GM18867 (cell line): ENCODE results near the gene CHIA.

Source experiments
- ATAC-seq: cut with Tn5 transposase; IDR thresholded peaks from one replicate; pipeline ENCODE4 v1.9.1; 2021; ENCODE audit warnings: mild to moderate bottlenecking, moderate library complexity; ENCODE audit not compliant: unreplicated experiment

The CHIA gene

DNA sequence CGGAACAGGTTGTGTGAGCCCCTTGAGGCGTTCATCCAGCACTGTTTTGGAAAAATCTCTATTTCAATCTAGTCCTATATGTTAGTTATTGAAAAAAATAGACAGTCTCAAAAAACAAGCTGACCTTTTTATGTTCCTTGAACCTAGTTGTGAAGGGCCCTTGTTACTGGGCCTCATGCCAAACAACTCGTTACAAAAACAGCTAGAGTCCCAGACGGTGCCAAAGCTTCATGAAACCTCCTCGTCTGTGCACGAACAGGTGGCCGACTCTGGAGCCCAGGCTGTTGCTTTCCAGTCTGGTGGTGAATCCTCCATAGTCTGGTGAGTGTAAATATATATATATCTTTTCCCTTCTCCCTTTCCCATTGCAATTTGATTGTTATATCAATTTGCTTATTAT lies at the start of gene CHIA:
CHIA (plus strand) TSS at position 222 of the 400 bp plus-strand sequence. CDS start 19,617 bp downstream, outside the sequence.
- no peak for ATAC-seq

DNA sequence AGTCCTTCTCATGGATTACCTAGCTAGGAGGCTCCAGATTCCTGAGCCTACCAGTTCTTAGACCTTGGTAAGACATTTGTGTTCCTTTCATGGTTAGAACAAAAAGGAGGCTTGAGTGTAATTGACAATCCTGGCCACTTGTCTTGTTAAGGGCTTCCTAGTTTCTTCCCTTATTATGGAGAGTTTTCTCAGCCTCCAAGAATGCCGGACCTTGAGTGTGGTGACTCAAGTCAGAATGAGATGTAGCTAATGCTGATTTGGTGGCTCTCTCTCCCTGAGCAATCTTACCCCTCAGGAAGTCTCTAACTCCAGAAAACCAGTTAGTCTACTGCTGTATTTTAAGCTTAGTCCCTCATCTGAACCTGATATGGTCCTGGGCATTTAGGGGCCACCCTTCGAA lies 48.9 kb upstream of the CHIA start:
- no peak for ATAC-seq

DNA sequence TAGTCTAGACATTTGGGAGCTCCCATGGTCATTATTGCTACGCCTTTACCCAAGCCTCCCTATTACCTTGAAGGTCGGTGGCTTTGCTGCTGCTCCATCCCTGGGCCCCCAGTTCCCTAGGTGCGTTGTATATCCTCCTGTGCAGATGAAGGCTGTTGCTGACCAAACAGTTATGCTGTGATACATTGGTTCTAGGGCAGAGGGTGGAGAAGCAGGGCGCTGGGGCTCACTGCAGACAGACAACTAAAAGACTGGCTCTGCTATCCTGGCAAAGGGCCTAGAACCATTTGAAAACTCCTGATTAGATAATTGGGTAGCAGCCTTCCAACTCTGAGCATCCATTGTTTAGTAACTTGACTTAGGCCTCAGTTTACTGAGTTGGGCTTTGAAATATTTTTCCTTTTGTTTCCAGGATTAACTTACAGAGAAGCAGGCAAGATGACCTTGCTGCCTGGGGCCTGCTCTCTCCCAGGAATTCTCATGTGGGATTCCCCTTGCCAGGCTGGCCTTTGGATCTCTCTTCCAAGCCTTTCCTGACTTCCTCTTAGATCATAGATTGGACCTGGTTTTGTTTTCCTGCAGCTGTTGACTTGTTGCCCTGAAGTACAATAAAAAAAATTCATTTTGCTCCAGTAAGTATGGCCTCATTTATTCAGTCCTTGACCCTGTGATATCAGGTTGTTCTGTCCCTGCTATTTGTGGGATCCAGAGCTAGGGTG lies 47.7 kb upstream of the CHIA start:
- no peak for ATAC-seq

- no peak for ATAC-seq
These were observed 43.4 kb upstream of the CHIA start for GRCh38 chr1:111247125-111247838.

DNA sequence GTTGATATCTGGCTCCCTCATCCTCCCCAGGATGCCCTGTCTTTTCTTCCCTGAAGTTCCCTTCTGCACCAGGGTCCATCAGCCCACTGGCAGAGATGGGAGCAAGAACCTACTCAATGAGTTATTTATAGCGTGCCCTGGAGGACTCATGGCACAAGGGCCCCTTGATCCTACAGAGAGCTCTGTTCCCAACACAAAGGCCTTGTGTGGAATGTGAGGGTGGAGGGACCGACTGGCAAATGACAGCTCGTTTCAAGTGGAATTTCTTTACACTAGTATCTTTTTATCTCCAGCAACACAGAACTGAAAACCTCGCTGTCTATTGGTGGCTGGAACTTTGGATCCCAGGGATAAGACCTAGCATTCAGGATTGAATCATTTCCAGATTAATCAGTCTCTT lies 40.7 kb upstream of the CHIA start:
- no peak for ATAC-seq

- no peak for ATAC-seq
These were observed 39.1 kb upstream of the CHIA start for GRCh38 chr1:111251570-111251969.

DNA sequence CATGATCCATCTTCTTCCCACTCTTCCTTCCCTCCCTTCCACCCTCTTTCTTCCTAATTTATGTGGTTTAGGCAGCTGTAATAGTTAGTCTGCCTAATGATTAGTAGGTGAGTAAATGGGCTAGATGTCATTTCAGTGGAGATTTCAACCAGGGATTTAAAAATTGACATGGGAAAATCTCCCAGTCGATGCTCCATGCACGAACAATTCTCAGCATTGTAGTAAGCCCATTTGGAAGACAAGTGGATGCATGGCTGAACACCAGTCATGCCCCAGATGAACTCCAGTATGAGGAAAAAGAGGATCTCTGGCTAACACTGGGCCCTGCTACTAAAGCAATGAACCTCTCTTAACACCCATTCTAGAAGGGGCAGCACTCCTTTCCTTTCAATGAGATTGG lies 37.9 kb upstream of the CHIA start:
- no peak for ATAC-seq

DNA sequence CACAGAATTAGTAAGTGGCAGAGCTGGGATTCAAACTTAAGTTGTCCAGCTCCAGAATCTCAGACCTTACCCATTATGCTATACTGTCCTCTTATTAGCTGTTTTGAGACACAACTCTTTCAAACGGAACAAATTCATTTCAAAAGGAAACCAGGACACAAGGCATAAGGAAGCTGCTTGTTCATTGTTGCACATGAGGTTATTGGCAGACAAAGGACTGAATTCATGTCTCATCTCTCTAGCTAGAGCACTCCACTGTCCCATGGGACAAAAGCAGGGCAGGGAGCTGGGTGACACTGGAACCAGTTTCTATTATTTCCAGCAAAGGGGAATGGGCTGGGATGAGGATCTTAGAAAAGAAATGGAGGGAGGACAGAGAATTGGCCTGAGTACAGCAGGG lies 36.8 kb upstream of the CHIA start:
- ATAC-seq, result no peak

GRCh38 chr1:111256988-111257658 lies 33.5 kb upstream of the CHIA start:
- no peak for ATAC-seq

GRCh38 chr1:111267801-111268508 lies 22.7 kb upstream of the CHIA start:
- no peak for ATAC-seq

DNA sequence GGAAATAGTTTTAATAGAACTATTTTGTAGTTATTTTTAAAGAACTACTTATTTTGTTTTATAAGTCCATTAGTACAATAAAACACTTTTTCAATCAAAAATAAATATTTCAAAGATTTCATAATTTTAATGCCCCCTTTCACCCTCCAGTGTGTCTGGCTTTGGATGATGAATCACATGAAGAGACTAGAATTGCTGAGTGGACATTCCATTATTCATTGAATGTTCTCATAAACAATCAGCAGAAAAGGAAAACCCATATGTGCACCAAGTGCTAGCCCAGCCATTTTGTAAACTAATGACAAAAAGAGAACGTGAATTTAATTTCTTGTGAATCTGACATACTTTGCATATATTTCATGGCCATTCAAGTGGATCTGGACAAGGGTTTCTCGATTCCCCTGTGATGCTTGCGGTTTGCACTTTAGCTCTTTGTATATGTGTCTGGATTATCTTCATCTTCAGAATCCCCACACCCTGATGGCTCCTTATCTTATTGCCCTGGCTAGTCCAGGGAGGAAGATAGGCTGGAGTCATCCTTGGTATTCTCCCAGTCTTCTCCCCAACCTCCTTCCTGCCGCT lies 20.7 kb upstream of the CHIA start:
- no peak for ATAC-seq

DNA sequence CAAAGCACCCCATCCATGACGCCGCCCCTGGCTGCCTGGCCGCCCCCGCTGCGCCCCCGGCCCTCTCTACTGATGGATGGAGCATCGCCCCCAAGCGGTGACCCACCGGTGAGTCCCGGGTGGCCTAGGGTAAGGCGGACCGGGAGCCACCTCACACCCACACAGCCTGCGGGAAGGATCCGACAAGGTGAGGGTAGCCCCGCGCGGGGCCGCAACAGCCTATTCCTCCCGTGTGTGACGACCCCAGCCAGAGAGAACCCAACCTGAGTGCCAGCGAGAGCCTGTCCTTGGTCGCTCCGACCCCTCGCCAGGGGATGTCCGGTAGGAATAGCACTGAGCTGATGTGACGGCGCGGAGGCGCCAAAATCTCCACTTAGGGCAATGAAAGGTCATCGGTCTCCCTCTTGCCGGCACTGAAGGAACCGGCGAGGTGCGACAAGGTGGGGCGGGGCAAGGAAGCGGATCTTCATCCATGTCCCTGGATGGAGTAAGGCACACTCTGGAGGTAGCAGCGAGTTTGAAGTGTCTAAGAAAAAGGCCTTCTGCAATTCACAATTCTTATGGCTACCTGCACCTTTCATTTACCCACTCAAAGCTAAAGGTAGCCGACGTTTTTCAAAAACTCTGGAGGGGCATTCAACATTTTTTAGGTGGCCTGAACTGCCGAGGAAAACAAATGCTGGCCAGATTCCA lies 19.7 kb upstream of the CHIA start:
- no peak for ATAC-seq

- no peak for ATAC-seq
These were observed 19.2 kb upstream of the CHIA start for GRCh38 chr1:111271464-111271801.

DNA sequence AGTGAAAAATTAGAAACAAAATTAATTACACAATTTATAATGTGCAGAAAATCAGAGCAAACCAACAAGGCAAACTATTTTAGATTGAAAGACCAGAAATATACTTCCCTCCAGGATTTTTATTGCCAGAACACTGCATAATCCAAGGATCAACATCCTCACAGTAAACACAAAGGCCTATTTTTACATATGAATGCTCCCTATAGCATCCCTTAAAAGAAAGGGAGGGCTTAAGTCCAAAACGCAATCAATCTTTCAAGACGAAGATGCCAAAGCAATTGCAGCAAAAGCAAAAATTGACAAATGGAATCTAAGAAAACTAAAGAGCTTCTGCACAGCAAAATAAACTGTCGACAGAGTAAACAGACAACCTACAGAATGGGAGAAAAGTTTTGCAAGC lies 18.6 kb upstream of the CHIA start:
- ATAC-seq, result no peak

DNA sequence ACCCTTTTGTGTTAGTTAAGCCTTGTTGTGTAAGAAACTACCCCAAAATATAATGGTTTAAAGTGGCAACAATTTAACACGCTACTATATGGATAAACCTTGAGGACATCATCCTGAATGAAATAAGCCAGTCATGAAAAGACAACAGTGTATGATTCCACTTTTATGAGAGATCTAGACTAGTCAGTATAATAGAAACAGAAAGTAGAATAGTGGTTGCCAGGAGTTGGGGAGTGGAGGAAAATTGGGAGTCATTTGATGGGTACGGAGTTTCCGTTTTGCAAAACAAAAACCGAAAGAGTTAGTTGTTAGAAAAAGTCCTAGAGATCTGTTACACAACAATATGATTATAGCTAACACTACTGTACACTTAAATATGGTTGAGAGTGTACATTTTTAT lies 16.0 kb upstream of the CHIA start:
- peak; percentile 54 for ATAC-seq

DNA sequence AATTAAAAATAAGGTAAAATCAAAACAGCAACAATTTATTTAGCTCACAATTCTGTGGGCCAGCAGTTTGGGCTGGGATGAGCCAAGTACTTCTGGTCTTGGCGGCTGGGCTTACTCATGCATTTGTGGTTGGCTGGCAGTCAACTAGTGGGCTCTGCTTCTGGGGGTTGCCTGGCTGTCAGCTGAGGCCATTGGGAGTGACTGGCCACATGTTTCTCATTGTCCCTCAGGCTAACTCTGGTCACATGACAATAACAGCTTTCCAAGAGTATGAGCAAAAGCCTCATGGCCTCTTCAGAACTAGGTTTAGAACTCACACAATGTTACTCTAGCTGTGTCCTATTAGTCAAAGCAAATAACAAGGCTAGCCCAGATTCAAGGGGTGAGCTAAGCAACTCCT lies 15.6 kb upstream of the CHIA start:
- ATAC-seq, result peak; percentile 54

DNA sequence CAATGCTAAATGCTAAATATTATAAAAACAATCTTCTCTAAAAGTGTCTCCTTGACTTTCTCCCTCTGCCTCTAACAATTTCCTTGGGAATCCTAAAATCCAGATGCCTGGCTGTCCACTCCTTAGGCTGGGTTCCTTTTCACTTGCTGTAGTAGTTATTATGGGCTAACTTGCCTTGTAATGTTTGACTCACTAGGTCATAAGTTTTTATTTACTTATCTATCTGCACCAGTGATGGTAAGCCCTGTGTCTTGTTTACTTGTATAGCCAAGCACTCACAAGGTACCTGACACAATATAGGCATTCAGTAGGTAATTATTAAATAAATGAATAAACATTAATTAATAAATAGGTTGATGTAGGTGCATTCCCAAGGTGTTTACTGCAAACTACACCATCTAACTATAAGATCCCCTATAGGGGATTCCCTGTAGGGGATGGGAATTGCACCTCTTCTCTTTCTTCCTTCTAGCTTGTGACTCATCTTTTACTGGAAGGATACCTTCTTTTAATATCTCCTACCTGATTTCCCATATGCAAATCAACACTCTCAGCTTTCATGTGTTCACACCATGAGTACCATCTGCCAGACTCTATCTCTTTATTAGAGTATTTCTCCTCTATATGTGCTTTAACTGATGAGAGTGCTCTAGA lies 14.7 kb upstream of the CHIA start:
- ATAC-seq, result no peak

DNA sequence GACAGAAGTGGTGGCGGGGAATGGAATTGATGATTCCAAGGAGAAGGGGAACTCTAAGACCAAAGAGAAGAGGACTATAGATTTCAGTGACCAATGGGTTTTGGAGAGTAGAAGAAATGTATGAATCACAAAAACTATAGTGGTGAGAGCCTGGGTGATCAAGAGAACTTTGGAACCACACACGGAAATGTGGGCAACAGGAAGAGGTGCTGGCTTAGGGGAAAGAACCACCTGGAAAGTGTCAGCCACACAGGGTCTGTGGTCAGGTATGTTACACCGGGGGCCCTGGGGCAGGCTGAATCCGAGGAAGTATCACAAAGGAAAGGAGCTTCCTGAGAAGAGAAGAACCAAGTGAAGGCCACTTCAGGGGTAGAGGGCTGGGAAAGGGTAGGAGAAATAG lies 11.5 kb upstream of the CHIA start:
- no peak for ATAC-seq

GRCh38 chr1:111280267-111280666 lies 10.4 kb upstream of the CHIA start:
- no peak for ATAC-seq

DNA sequence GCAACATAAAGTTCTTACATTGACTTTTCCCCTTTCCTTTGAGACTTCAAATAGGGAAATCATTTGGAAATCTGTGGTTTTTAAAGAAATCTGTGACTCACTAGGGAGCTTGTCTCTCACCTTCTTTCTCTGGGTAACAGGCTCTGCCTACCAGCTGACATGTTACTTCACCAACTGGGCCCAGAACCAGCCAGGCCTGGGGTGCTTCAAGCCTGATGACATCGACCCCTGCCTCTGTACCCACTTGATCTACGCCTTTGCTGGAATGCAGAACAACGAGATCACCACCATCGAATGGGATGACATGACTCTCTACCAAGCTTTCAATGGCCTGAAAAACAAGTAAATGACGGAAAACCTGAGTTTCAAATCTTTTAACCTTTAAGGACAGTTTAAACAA lies 9.2 kb upstream of the CHIA start:
- no peak for ATAC-seq
